Left kidney (tissue), 8 donors: ENCODE results near the gene ADCY1. TPM values are rescaled to one million over a fixed set of nuclear protein-coding genes. Genes with fewer than 3 reads are reported as not detected.
A peak's percentile ranks its signal among the peaks of the same experiment; 100 is the strongest.
"Not testable (repeated sequence)": the region's sequence is repeated elsewhere in the genome, so short reads cannot be mapped to it uniquely, and the experiment has no call there.

Experiments
- DNase-seq: peaks from one replicate; pipeline ENCODE4 v3.0.0-alpha.2; 2013
- long read RNA-seq, 8 donors: transcript quantifications; one replicate each; lab custom pipeline, GENCODE V29; 2026
- polyA plus RNA-seq: library from polyadenylated mRNA; unstranded; fragments of 120-200 nt; gene quantifications from one replicate; pipeline ENCODE4 v1.2.1, GENCODE V29; 2013; ENCODE audit not compliant: insufficient read length

Gene ADCY1
- 3.1 TPM for polyA plus RNA-seq
- long read RNA-seq, donor 1, partial matches to known transcripts: 0 of 1 reads
- long read RNA-seq, donor 1, other reads (novel, unspliced or antisense): 0 of 1 reads
- long read RNA-seq, donor 2: 0 reads
- long read RNA-seq, donor 3: 0 reads
- long read RNA-seq, donor 4: 0 reads
- long read RNA-seq, donor 5, partial matches to known transcripts: 0 of 1 reads
- long read RNA-seq, donor 5, other reads (novel, unspliced or antisense): 0 of 1 reads
- long read RNA-seq, donor 6: 0 reads
- long read RNA-seq, donor 7: 0 reads
- long read RNA-seq, donor 8: 0 reads

GRCh38 chr7:45573661-45574415 is at the start of gene ADCY1:
ADCY1 (plus strand) TSS chr7:45574368; CDS start chr7:45574544, 176 bp downstream.
- no peak for DNase-seq

GRCh38 chr7:45524445-45524844 is 49.7 kb upstream of the ADCY1 start:
- DNase-seq: no peak

- no peak for DNase-seq
Observed at GRCh38 chr7:45525057-45525456, 49.1 kb upstream of the ADCY1 start.

GRCh38 chr7:45543473-45543872 is 30.7 kb upstream of the ADCY1 start:
- DNase-seq: no peak

GRCh38 chr7:45545105-45545710 is 29.0 kb upstream of the ADCY1 start:
- not testable (repeated sequence) for DNase-seq

GRCh38 chr7:45548917-45549316 is 25.3 kb upstream of the ADCY1 start:
- not testable (repeated sequence) for DNase-seq

GRCh38 chr7:45563401-45563800 is 10.8 kb upstream of the ADCY1 start:
- no peak for DNase-seq

GRCh38 chr7:45563941-45564461 is 10.2 kb upstream of the ADCY1 start:
- no peak for DNase-seq

GRCh38 chr7:45564485-45564884 is 9.7 kb upstream of the ADCY1 start:
- no peak for DNase-seq

- DNase-seq: no peak
Observed at GRCh38 chr7:45564886-45565455, 9.2 kb upstream of the ADCY1 start.

- DNase-seq: no peak
Observed at GRCh38 chr7:45566386-45566785, 7.8 kb upstream of the ADCY1 start.

GRCh38 chr7:45566961-45567360 is 7.2 kb upstream of the ADCY1 start:
- DNase-seq: no peak

- no peak for DNase-seq
Observed at GRCh38 chr7:45567713-45568112, 6.5 kb upstream of the ADCY1 start.

GRCh38 chr7:45568536-45569289 is 5.5 kb upstream of the ADCY1 start:
- no peak for DNase-seq

- DNase-seq: no peak
Observed at GRCh38 chr7:45569290-45569685, 4.9 kb upstream of the ADCY1 start.

- no peak for DNase-seq
Observed at GRCh38 chr7:45570797-45571196, 3.4 kb upstream of the ADCY1 start.

- DNase-seq: no peak
Observed at GRCh38 chr7:45573204-45573603, 964 bp upstream of the ADCY1 start.

- DNase-seq: no peak
Observed at GRCh38 chr7:45574416-45574668, 174 bp downstream of the ADCY1 start.

GRCh38 chr7:45574669-45575500 is 717 bp downstream of the ADCY1 start:
- peak; percentile 46 for DNase-seq

- no peak for DNase-seq
Observed at GRCh38 chr7:45575501-45576248, 1.5 kb downstream of the ADCY1 start.
